ENCODE results near the gene ZNF552.

Gene ZNF552

DNA sequence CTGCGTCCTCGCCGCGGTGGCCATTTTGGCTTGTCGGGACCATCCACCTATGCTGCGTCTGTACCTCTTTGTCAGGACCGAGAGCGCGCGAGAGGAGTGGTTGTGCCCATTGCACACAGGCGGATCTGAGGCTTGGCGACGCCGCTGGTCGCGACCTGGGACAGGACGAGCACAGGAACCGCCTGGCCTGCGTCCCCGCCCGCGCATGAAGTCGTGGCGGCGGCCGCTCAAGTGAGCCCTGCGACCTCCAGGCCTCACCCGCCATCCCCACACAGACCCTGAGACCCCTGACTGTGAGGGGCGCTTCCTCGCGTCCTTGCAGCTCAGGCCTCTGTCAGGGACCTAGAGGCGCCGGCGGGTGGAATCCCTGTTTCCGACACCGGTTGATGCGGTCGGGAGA lies 28.4 kb downstream of the ZNF552 start:
- peaks cover 49% of the 10 kb centered on the region for H3K9me3 ChIP-seq (ENCODE audit: low read length)
- no peaks in the 10 kb centered on the region for H3K27me3 ChIP-seq (ENCODE audit: insufficient read depth, low read length)
- no peak overlapping the region for H3K4me3 ChIP-seq (ENCODE audit: low read length)
- no peak overlapping the region for H2AFZ ChIP-seq (ENCODE audit: low read depth, low read length)
- no peaks in the 10 kb centered on the region for H3K4me1 ChIP-seq (ENCODE audit: insufficient read depth, low read length)
- H3K36me3 ChIP-seq (ENCODE audit: insufficient read depth, low read length): peaks cover 50% of the 10 kb centered on the region

DNA sequence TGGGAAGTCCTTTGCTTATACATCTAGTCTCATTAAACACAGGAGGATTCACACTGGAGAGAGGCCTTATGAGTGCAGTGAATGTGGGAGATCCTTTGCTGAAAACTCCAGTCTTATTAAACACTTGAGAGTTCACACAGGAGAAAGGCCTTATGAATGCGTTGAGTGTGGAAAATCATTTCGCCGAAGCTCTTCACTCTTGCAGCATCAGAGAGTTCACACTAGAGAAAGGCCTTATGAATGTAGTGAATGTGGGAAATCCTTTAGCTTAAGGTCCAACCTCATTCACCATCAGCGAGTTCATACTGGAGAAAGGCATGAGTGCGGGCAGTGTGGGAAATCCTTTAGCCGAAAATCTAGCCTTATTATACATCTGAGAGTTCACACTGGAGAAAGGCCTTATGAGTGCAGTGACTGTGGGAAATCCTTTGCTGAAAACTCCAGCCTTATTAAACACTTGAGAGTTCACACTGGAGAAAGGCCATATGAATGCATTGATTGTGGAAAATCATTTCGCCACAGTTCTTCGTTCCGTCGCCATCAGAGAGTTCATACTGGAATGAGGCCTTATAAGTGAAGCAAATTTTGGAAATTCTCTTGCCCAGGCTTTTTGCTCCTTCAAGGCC lies 35.4 kb downstream of the ZNF552 start:
- Histone ChIP-seq H3K36me3 (ENCODE audit: insufficient read depth, low read length) (peaks cover 75% of the 10 kb centered on the region), H3K27me3 (ENCODE audit: insufficient read depth, low read length) (no peaks in the 10 kb centered on the region), H3K4me1 (ENCODE audit: insufficient read depth, low read length) (no peaks in the 10 kb centered on the region), H3K4me3 (ENCODE audit: low read length) (no peak overlapping the region), H2AFZ (ENCODE audit: low read depth, low read length) (no peak overlapping the region), H3K9me3 (ENCODE audit: low read length) (peaks cover 47% of the 10 kb centered on the region)

DNA sequence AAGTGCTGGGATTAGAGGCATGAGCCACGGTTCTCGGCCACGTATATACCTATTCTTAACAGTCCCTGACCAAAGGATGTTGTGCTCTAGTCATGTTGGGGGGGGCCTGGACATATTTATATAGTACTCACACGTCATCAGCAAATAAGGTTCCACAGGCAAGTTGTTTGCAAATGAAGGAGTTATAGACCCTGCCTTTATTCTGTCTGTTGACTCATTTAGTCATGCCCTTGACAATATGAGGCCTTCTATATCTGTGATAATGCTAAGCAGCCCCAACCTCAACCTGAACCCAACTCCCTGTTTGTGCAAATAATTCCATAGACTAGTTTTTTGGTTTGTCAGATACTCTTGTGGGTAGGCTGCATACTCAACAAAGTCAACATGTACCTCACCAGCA lies 36.4 kb downstream of the ZNF552 start:
- no peak overlapping the region for H3K4me3 ChIP-seq (ENCODE audit: low read length)
- H3K4me1 ChIP-seq (ENCODE audit: insufficient read depth, low read length): no peaks in the 10 kb centered on the region
- H3K36me3 ChIP-seq (ENCODE audit: insufficient read depth, low read length): peaks cover 79% of the 10 kb centered on the region
- no peaks in the 10 kb centered on the region for H3K27me3 ChIP-seq (ENCODE audit: insufficient read depth, low read length)
- no peak overlapping the region for H2AFZ ChIP-seq (ENCODE audit: low read depth, low read length)
- H3K9me3 ChIP-seq (ENCODE audit: low read length): peaks cover 52% of the 10 kb centered on the region

DNA sequence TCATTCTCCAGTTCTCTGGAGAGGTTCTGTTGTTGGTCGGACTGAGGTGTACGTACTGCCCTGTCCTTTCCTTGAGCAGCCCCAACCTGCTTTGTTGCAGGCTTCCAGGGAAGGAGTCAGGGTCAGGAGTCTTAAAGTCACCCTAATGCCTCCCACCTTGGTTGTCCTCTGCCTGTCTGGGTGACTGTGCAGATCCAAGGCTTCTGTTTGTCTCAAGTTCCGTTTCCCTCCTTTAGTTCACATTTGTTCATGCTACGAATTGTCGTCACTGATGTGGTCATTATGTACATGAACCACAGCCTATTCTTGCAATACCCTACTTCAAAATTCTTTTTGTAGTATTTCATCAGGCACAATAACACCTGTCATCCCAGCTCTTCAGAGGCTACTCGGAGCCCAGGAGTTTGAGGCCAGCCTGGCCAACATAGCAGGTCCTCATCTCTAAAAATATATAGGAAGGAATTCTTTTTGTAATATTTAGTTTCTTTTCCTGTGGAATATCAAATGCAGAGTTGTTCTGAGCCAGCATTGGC lies 37.9 kb downstream of the ZNF552 start:
- H3K9me3 ChIP-seq (ENCODE audit: low read length): peaks cover 53% of the 10 kb centered on the region
- peaks cover 87% of the 10 kb centered on the region for H3K36me3 ChIP-seq (ENCODE audit: insufficient read depth, low read length)
- no peaks in the 10 kb centered on the region for H3K27me3 ChIP-seq (ENCODE audit: insufficient read depth, low read length)
- no peaks in the 10 kb centered on the region for H3K4me1 ChIP-seq (ENCODE audit: insufficient read depth, low read length)
- H2AFZ ChIP-seq (ENCODE audit: low read depth, low read length): no peak overlapping the region
- no peak overlapping the region for H3K4me3 ChIP-seq (ENCODE audit: low read length)

DNA sequence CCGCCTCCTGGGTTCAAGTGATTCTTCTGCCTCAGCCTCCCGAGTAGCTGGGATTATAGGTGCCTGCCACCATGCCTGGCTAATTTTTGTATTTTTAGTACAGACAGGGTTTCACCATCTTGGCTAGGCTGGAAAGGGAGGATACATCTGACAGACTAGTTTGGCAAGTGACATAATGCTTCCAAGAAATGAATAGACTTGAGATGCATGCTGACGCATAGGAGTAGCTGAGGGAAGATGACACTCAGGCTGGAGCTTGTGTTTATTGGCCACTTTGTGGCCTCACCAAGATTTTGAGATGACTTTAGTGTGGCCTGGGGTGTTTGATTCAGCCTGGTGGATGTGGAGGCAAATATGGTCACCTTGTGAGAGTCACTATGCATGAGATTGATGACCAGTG lies 41.2 kb downstream of the ZNF552 start:
- Histone ChIP-seq H3K4me1 (ENCODE audit: insufficient read depth, low read length) (peaks cover 6% of the 10 kb centered on the region), H3K36me3 (ENCODE audit: insufficient read depth, low read length) (peaks cover 61% of the 10 kb centered on the region), H3K9me3 (ENCODE audit: low read length) (peaks cover 40% of the 10 kb centered on the region), H3K4me3 (ENCODE audit: low read length) (no peak overlapping the region), H3K27me3 (ENCODE audit: insufficient read depth, low read length) (no peaks in the 10 kb centered on the region), H2AFZ (ENCODE audit: low read depth, low read length) (no peak overlapping the region)

DNA sequence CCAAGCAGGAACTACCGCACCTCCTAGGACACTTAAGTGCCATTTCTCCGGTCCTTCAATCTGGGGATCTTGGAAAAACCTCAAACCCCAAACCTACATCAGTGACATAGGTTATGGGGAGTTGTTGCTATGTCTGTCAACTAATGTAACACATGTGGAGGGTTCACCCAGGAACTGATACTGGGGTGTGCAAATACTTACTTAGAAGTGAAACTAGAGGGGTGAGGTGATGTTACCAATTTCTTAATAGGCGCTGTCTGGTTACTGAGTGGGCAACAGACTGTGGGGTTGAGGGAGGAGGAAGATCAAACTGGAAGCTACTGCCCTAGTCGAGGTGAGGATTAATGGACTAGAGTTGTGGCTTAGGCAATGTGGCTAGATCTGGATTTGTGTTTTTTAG lies 43.3 kb downstream of the ZNF552 start:
- Histone ChIP-seq H3K4me1 (ENCODE audit: insufficient read depth, low read length) (peaks cover 6% of the 10 kb centered on the region), H3K36me3 (ENCODE audit: insufficient read depth, low read length) (peaks cover 45% of the 10 kb centered on the region), H2AFZ (ENCODE audit: low read depth, low read length) (no peak overlapping the region), H3K9me3 (ENCODE audit: low read length) (peaks cover 30% of the 10 kb centered on the region), H3K4me3 (ENCODE audit: low read length) (no peak overlapping the region), H3K27me3 (ENCODE audit: insufficient read depth, low read length) (no peaks in the 10 kb centered on the region)

DNA sequence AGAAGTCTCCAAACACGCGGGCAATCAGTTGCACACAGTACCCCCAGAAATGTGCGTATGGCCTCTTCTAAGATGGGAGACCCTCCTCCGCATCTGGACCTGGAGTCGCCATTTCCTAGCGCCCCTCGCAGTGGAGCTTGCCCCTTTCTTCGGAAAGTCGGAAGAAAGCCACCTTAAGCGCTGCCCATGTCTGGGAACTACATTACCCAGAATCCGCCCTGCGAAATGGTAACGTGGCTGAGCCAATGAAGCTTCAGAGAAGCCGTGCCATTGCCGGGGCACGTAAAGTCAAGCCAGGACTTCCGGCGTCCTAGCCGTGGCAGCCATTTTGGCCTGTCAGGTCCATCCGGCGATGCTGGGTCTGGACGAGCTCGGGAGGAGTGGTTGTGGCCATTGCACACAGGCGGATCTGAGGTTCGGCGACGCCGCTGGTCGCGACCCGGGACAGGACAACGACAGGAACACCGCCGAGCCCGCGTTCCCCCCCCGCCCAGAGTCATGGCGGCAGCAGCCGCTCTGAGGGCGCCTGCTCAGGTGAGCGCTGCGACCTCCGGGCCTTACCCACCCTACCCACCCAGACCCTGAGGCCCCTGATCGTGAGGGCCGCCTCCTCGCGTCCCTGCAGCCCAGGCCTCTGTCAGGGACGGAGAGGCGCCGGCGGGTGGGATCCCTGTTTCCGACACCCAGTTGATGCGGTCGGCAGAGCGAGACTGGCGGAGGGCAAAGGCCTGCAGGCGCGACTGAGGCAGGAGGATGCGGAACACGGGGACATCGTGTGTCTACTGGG lies 45.2 kb downstream of the ZNF552 start, which contains the start of gene ZNF586:
TSS of gene ZNF586 (plus strand) at position 332 of the 787 bp plus-strand sequence. CDS start at position 499, 167 bp downstream.
- H3K27me3 ChIP-seq (ENCODE audit: insufficient read depth, low read length): no peaks in the 10 kb centered on the region
- H3K9me3 ChIP-seq (ENCODE audit: low read length): peaks cover 17% of the 10 kb centered on the region
- peaks cover 37% of the 10 kb centered on the region for H3K36me3 ChIP-seq (ENCODE audit: insufficient read depth, low read length)

DNA sequence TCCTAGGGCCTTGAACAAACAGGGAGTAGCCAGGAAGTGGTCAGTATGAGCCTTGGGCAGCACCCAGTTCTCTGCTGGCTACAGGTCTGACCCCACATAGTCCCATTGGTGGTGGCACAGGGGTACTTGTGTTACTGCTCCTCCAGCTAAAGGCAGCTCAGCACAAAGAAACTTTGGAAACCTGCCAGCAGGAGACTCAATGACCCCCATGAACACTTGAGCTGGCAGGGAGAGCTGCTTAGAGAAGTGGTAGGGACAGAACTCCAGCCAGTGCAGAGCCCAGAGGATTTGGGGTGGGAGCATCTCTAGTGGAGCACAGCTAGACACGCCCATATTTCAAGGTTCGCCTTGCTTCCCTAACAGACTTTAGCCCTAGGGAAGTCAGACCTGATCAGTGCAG lies 55.6 kb downstream of the ZNF552 start:
- H3K9me3 ChIP-seq (ENCODE audit: low read length): peaks cover 26% of the 10 kb centered on the region
- peaks cover 81% of the 10 kb centered on the region for H3K36me3 ChIP-seq (ENCODE audit: insufficient read depth, low read length)
- H3K4me1 ChIP-seq (ENCODE audit: insufficient read depth, low read length): no peaks in the 10 kb centered on the region
- H3K4me3 ChIP-seq (ENCODE audit: low read length): no peak overlapping the region
- H2AFZ ChIP-seq (ENCODE audit: low read depth, low read length): no peak overlapping the region
- H3K27me3 ChIP-seq (ENCODE audit: insufficient read depth, low read length): no peaks in the 10 kb centered on the region

More for the DNA sequence above, 45.2 kb downstream of the ZNF552 start, which contains the start of gene ZNF586:
- Histone ChIP-seq H2AFZ (ENCODE audit: low read depth, low read length) (no peak within 1 kb of the TSS), H3K4me1 (ENCODE audit: insufficient read depth, low read length) (peaks cover 6% of the 10 kb centered on the region), H3K4me3 (ENCODE audit: low read length) (peak within 1 kb of the TSS; percentile 57)

DNA sequence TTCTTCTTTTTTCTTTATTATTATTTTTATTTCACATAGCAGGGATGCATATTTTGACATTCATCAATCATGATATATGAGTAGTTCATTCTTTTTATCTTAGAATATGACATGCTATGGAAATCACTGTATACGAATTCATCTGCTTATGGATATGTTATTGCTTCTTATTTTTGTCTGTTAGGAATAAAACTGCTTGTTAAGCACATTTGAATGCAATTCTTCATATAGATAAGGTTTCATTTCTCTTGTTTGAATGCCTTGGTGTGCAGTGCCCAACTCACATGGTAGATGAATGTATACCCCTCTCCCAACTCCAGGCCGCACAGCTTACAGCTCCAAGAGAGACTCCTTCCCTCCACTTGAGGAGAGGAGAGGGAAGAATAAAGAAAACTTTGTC lies 56.8 kb downstream of the ZNF552 start:
- no peaks in the 10 kb centered on the region for H3K27me3 ChIP-seq (ENCODE audit: insufficient read depth, low read length)
- no peak overlapping the region for H2AFZ ChIP-seq (ENCODE audit: low read depth, low read length)
- H3K9me3 ChIP-seq (ENCODE audit: low read length): peaks cover 35% of the 10 kb centered on the region
- H3K4me1 ChIP-seq (ENCODE audit: insufficient read depth, low read length): no peaks in the 10 kb centered on the region
- H3K36me3 ChIP-seq (ENCODE audit: insufficient read depth, low read length): peaks cover 87% of the 10 kb centered on the region
- no peak overlapping the region for H3K4me3 ChIP-seq (ENCODE audit: low read length)

Data from neuron (in vitro differentiated cells).